Pancreas (tissue), 10 donors: ENCODE results near the gene COG2. TPM values are rescaled to one million over a fixed set of nuclear protein-coding genes. Genes with fewer than 3 reads are reported as not detected.

Experiments
- ATAC-seq, 4 donors: fragments of 200-7000 bp; cut with Tn5 transposase; one replicate each; pipeline versions ENCODE4 v1.8.0 to v1.9.1; 2020; ENCODE audit warnings: mild to moderate bottlenecking in 4 of 4, moderate library complexity in 4 of 4
- DNase-seq, 6 donors: peaks; one replicate each; pipeline ENCODE4 v3.0.0-alpha.2; 2020
- FAIRE-seq: peaks from 2 replicates; lab custom pipeline; 2012; peaks lifted over from hg19 to GRCh38; lab: Jason Lieb, UNC
- H3K27ac ChIP-seq, 4 donors: fragments of 200-600 bp; sonication (generic); 1 replicate in 3 of 4; 2 replicates in 1 of 4; pipeline versions ENCODE4 v1.5.0 to v1.8.0; 2020
- H3K27me3 ChIP-seq, 4 donors: fragments of 200-600 bp; one replicate each; pipeline ENCODE4 v1.8.0; 2021
- H3K36me3 ChIP-seq, 3 donors: fragments of 200-600 bp; sonication (generic) in 1 of 3; one replicate each; pipeline versions ENCODE4 v1.5.0 to v1.8.0; 2020 to 2021
- H3K4me1 ChIP-seq, 3 donors: fragments of 200-600 bp; one replicate each; pipeline ENCODE4 v1.8.0; 2021
- H3K4me3 ChIP-seq, 4 donors: fragments of 200-600 bp; sonication (generic) in 2 of 4; one replicate each; pipeline versions ENCODE4 v1.5.0 to v1.8.0; 2020 to 2021
- H3K9me3 ChIP-seq, 4 donors: fragments of 200-600 bp; one replicate each; pipeline ENCODE4 v1.8.0; 2021
- WGBS, 2 donors: extraction: QIAGEN DNeasy Blood & Tissue Kit; methylation state at CpG; one replicate each; pipeline ENCODE4 v1.1.7; 2013; 5-methylcytosine and 5-hydroxymethylcytosine counted together
- intact Hi-C, 3 donors: fragments of 100-400 bp; cut with DNase I; formaldehyde crosslinking; loops; one replicate each; pipeline versions ENCODE4 v1.11.1 to v1.14.2; 2022
- polyA plus RNA-seq, 2 donors: library from polyadenylated mRNA; stranded (reverse); fragments of 200-250 nt; gene quantifications; one replicate each; pipeline ENCODE4 v1.2.3, GENCODE V29; 2013
- total RNA-seq, 6 donors: library from RNA; stranded (reverse); fragmentation: NEBNext Ultra II Directional in 4 of 6; extraction: Animal tissue kit (Norgen Biotek cat#: 25700) in 4 of 6; gene quantifications; one replicate each; pipeline versions ENCODE4 v1.2.1 to v1.2.4, GENCODE V29; 2021 to 2023
- TF ChIP-seq, protein P1 (sequence below), 4 donors: fragments of 200-600 bp; sonication (generic) in 3 of 4; IDR thresholded peaks; one replicate each; pipeline versions ENCODE4 v1.5.0 to v1.8.0; 2021; ENCODE audit warnings: antibody characterized with exemption in 4 of 4
- donor health status: healthy with polysubstance abuse.
- donor health status: DM: no; HTN: no; CAD: no; lungs with moderate emphysema.
- donor health status: DM: no; HTN: no; CAD: no.
- donor health status: control.
- donor health status: control.
- donor health status: Bipolar disorder and iron deficiency.
- donor health status: DM: yes; HTN: yes; CAD: no.
- donor health status: DM: no; HTN: no; CAD: no.
- donor health status: DM: no; HTN: no; CAD: no.
- donor health status: DM: yes; HTN: yes; CAD: no.

The COG2 gene
- total and polyA plus RNA-seq, 8 donors = 6.5 to 17.1 (median 14.5) TPM

DNA sequence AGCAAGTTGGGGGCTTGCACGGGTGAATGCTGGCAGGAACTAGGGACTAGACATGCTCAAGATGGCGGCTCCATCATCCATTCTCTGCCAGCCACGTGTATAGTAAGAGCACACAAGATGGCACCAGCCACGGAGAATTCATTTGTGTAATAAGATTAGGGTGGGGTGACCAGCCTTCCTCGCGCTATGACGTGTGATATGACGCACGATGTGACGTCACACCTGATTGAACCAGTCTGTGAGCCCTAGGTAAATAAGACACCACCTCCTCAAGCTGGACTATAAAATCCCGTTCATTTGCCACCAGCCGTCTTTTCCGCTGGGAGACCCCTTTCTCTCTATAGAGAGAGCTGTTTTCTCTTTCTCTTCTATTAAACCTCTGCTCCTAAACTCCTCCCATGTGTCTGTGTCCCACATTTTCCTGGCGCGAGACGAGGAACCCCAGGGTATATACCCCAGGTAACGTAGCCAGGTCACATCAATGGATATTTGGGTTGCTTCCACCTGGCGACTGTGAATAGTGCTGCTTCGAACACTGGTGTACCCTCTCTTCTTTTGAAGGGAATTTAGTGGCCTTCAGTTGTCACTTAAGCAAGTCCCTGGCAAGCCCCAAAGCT lies 18.1 kb upstream of the COG2 start:
- Histone ChIP-seq H3K27ac (no peak overlapping the region), H3K36me3 (no peaks in the 10 kb centered on the region), H3K4me1 (no peaks in the 10 kb centered on the region), H3K4me3 (no peak overlapping the region), H3K9me3 (no peaks in the 10 kb centered on the region), H3K27me3 (no peaks in the 10 kb centered on the region)
- TF ChIP-seq, protein P1, sequence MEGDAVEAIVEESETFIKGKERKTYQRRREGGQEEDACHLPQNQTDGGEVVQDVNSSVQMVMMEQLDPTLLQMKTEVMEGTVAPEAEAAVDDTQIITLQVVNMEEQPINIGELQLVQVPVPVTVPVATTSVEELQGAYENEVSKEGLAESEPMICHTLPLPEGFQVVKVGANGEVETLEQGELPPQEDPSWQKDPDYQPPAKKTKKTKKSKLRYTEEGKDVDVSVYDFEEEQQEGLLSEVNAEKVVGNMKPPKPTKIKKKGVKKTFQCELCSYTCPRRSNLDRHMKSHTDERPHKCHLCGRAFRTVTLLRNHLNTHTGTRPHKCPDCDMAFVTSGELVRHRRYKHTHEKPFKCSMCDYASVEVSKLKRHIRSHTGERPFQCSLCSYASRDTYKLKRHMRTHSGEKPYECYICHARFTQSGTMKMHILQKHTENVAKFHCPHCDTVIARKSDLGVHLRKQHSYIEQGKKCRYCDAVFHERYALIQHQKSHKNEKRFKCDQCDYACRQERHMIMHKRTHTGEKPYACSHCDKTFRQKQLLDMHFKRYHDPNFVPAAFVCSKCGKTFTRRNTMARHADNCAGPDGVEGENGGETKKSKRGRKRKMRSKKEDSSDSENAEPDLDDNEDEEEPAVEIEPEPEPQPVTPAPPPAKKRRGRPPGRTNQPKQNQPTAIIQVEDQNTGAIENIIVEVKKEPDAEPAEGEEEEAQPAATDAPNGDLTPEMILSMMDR (IDR thresholded peaks at IDR 0.05) = no peak
- WGBS, 2 donors = 87 to 93% methylated on average over 19 of the region's 19 CpGs
- DNase-seq (no peak), FAIRE-seq (no peak), ATAC-seq (no peak)
- intact Hi-C loops = no loop called here

DNA sequence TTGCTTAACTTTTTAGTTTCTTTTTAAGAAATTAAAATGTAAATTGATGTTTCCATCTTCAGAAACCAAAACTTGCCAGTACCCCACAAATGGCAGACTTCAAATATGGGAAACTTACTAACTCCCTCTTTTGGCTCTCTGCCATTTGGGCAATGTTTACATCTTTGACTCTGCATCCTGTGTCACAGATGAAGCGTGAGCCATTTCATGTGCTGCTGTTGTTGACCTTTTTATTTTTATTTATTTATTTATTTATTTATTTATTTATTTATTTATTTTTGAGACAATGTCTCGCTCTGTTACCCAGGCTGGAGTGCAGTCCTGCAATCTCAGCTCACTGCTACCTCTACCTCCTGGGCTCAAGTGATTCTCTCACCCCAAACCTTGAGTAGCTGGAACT lies 16.0 kb upstream of the COG2 start:
- DNase-seq (no peak), FAIRE-seq (no peak), ATAC-seq (no peak)
- WGBS, 2 donors = 85 to 91% methylated on average over 2 of the region's 2 CpGs
- TF ChIP-seq, protein P1 (IDR thresholded peaks at IDR 0.05) = no peak
- H3K27ac ChIP-seq = no peak overlapping the region
- no peak overlapping the region for H3K4me3 ChIP-seq
- no peaks in the 10 kb centered on the region for H3K36me3 ChIP-seq
- H3K4me1 ChIP-seq = no peaks in the 10 kb centered on the region
- intact Hi-C loops = no loop called here
- H3K9me3 ChIP-seq = no peaks in the 10 kb centered on the region
- H3K27me3 ChIP-seq = no peaks in the 10 kb centered on the region

DNA sequence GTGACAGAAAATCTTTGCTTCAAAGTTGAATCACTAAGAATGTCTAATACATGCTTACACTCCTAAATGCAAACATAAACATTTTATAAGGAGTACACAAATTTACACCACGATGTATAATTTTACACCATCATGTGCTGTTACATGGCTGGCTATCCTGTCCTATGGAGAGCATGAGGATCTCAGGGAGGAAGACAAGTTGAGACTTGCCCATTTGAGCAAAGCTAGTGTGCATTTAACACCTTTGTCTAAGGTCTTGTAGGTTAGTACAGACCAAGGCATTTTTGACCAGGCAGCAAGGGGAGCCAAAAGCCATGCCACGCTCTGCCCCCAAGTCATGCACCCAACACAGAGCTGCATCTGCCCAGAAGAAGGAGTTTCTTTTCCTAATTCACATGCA lies 14.5 kb upstream of the COG2 start:
- Histone ChIP-seq H3K4me1 (no peaks in the 10 kb centered on the region), H3K9me3 (no peaks in the 10 kb centered on the region), H3K27me3 (no peaks in the 10 kb centered on the region), H3K27ac (no peak overlapping the region), H3K4me3 (no peak overlapping the region), H3K36me3 (no peaks in the 10 kb centered on the region)
- DNase-seq (no peak), ATAC-seq (no peak), FAIRE-seq (no peak)
- 82 to 89% methylated on average over 2 of the region's 2 CpGs for WGBS, 2 donors
- intact Hi-C loops = no loop called here
- TF ChIP-seq, protein P1 (IDR thresholded peaks at IDR 0.05) = no peak

DNA sequence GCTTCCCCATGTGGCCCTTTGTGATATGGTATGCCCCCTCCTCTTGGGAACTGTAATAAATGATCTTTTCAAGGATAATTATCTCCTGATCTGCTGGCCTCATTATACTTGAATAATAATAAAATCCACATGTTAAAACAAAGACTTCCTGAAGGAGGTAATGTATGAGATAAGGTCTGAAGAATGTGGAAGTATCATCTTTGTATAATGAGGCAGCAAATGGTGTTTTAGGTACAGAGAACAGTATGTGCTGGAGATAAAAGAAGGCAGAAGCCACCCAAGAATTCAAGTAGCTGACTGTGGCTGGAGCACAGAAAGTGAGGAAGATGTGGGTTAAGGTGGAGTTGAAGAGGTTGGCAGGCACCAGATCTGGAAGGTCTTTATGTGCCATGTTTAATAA lies 12.8 kb upstream of the COG2 start:
- no peaks in the 10 kb centered on the region for H3K27me3 ChIP-seq
- no peaks in the 10 kb centered on the region for H3K36me3 ChIP-seq
- DNase-seq = no peak
- intact Hi-C loops = no loop called here
- H3K4me3 ChIP-seq = no peak overlapping the region
- H3K9me3 ChIP-seq = no peaks in the 10 kb centered on the region
- H3K27ac ChIP-seq = no peak overlapping the region
- ATAC-seq = no peak
- no peak for FAIRE-seq
- TF ChIP-seq, protein P1 (IDR thresholded peaks at IDR 0.05) = no peak
- H3K4me1 ChIP-seq = no peaks in the 10 kb centered on the region

DNA sequence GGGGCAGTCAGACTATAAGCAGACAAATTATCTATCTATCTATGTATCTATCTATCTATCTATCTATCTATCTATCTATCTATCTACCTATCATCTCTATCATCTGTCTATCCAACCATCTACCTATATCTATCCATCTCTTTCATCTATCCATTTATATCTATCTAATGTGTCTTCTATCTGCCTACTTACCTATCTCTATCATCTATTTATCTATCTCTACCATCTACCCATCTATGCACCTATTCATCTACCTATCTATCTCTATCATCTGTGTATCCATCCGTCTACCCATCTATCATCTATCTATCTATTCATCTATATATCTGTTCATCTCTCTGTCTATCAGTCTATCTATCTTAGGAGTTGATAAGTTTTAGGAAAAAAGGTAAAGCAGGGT lies 10.8 kb upstream of the COG2 start:
- Histone ChIP-seq H3K9me3 (no peaks in the 10 kb centered on the region), H3K36me3 (no peaks in the 10 kb centered on the region), H3K4me3 (no peak overlapping the region), H3K27me3 (no peaks in the 10 kb centered on the region), H3K27ac (no peak overlapping the region), H3K4me1 (no peaks in the 10 kb centered on the region)
- TF ChIP-seq, protein P1 (IDR thresholded peaks at IDR 0.05) = no peak
- no peak for ATAC-seq
- DNase-seq = no peak
- WGBS, 2 donors = 49 to 69% methylated on average over 1 of the region's 1 CpG
- intact Hi-C loops = no loop called here
- FAIRE-seq = no peak
